ENCODE data around the gene EMILIN2.

DNA sequence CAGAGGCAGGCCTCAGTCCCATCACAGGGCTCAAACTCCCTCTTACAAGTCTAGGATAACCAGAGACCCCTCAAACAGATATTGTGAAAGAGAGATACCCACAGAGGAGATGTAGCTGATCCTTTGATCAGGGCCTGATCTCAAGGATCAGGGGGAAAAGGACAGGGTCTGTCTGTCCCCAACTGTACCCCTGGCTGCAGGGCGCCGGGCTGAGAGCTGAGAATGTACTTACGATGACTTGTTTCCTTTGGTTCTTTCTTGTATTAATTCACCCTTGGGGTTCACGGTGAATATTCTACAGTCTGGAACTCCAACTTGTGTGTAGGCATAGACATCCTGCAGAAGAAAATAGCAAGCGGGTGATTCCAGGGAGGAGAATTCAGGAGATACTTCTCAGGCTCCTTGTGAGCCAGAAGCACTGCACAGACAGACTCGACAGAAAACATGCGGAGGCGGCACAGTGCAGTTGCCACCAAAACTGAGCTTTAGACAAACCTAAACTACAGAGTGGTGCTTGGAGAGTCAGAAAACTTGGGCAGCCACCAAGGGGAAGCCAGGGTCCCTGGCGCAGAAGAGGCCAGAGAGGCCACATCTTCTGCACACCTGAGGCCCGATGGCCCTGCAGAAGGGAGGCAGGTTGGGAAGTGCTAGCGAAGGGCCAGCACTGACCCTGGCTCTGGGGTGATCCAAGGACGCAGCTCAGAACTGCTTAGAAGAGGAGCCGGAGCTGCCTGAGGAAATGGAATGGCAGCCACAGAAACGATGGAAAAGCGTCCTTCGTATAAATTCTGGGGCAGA, 73.9 kb downstream of the EMILIN2 start:
- TF ChIP-seq, protein P1, sequence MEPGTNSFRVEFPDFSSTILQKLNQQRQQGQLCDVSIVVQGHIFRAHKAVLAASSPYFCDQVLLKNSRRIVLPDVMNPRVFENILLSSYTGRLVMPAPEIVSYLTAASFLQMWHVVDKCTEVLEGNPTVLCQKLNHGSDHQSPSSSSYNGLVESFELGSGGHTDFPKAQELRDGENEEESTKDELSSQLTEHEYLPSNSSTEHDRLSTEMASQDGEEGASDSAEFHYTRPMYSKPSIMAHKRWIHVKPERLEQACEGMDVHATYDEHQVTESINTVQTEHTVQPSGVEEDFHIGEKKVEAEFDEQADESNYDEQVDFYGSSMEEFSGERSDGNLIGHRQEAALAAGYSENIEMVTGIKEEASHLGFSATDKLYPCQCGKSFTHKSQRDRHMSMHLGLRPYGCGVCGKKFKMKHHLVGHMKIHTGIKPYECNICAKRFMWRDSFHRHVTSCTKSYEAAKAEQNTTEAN (CRISPR knock-in tag; IDR thresholded peaks at IDR 0.05), result no peak
- TF ChIP-seq, protein P2, sequence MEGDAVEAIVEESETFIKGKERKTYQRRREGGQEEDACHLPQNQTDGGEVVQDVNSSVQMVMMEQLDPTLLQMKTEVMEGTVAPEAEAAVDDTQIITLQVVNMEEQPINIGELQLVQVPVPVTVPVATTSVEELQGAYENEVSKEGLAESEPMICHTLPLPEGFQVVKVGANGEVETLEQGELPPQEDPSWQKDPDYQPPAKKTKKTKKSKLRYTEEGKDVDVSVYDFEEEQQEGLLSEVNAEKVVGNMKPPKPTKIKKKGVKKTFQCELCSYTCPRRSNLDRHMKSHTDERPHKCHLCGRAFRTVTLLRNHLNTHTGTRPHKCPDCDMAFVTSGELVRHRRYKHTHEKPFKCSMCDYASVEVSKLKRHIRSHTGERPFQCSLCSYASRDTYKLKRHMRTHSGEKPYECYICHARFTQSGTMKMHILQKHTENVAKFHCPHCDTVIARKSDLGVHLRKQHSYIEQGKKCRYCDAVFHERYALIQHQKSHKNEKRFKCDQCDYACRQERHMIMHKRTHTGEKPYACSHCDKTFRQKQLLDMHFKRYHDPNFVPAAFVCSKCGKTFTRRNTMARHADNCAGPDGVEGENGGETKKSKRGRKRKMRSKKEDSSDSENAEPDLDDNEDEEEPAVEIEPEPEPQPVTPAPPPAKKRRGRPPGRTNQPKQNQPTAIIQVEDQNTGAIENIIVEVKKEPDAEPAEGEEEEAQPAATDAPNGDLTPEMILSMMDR (IDR thresholded peaks at IDR 0.05), result no peak

All from WTC11 (cell line).